Lower leg skin (tissue), 3 donors: Measurements from ENCODE around the gene MBLAC2.

Experiments
- CTCF ChIP-seq, 3 donors: fragments of 450-650 bp; IDR thresholded peaks; one replicate each; pipeline ENCODE4 v1.5.1; 2016; ENCODE audit warnings: antibody characterized with exemption in 3 of 3, mild to moderate bottlenecking in 3 of 3, moderate library complexity in 2 of 3
- POLR2A ChIP-seq, 2 donors: fragments of 450-650 bp; IDR thresholded peaks; one replicate each; pipeline ENCODE4 v1.6.1; 2016 to 2017; ENCODE audit warnings: antibody characterized with exemption in 2 of 2, mild to moderate bottlenecking in 1 of 2, moderate library complexity in 1 of 2

- no peak for TF ChIP-seq CTCF (IDR thresholded peaks at IDR 0.05)
- no peak for TF ChIP-seq POLR2A (IDR thresholded peaks at IDR 0.05)
Measured at GRCh38 chr5:90474235-90475107, at the start of gene MBLAC2, which contains the start of gene POLR3G.
